ENCODE measurements around the gene PTTG1IP.

PTTG1IP gene

DNA sequence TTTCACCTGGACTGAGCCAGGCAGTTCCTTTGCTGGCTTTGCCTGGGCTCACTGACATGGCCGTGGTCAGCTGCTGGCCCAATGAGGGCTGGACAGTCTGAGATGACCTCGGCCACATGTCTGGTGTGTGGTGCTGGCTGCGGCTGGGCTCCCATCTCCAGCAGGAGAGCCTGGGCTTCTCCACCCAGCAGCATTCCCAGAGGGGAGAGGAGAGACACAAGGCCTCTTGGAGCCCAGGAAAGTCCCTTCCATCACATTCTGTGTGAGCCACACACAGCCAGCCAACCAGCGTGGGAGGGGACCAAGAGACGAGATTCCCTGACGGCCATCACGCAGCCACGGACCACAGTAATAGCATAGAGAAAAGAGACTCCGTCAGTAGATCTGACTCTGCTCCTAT, 34.5 kb downstream of the PTTG1IP start:
- Histone ChIP-seq H3K4me1 (ENCODE audit: control insufficient read depth, low read length) (no peaks in the 10 kb centered on the region), H3K4me2 (ENCODE audit: low read length) (no peak overlapping the region), H3K9me3 (ENCODE audit: control insufficient read depth, insufficient read depth, low read length) (no peaks in the 10 kb centered on the region), H4K20me1 (ENCODE audit: control insufficient read depth, insufficient read depth, low read depth, low read length) (no peaks in the 10 kb centered on the region), H3K27ac (ENCODE audit: low read depth, low read length) (no peak overlapping the region), H3K9me2 (replicated peaks; ENCODE audit: control insufficient read depth, low read length) (no peaks in the 10 kb centered on the region), H3K79me2 (ENCODE audit: control insufficient read depth, low read length) (no peaks in the 10 kb centered on the region), H3K27me3 (ENCODE audit: control insufficient read depth, low read length) (peaks cover 11% of the 10 kb centered on the region), H3K4me3 (ENCODE audit: low read length) (no peak overlapping the region), H3F3A (ENCODE audit: control insufficient read depth, insufficient read depth) (no peaks in the 10 kb centered on the region), H3K36me3 (ENCODE audit: control insufficient read depth, low read length) (no peaks in the 10 kb centered on the region)
- TF ChIP-seq EZH2phosphoT487 (IDR thresholded peaks at IDR 0.05; ENCODE audit: borderline replicate concordance, low read length), result no peak
- TF ChIP-seq, protein P1, sequence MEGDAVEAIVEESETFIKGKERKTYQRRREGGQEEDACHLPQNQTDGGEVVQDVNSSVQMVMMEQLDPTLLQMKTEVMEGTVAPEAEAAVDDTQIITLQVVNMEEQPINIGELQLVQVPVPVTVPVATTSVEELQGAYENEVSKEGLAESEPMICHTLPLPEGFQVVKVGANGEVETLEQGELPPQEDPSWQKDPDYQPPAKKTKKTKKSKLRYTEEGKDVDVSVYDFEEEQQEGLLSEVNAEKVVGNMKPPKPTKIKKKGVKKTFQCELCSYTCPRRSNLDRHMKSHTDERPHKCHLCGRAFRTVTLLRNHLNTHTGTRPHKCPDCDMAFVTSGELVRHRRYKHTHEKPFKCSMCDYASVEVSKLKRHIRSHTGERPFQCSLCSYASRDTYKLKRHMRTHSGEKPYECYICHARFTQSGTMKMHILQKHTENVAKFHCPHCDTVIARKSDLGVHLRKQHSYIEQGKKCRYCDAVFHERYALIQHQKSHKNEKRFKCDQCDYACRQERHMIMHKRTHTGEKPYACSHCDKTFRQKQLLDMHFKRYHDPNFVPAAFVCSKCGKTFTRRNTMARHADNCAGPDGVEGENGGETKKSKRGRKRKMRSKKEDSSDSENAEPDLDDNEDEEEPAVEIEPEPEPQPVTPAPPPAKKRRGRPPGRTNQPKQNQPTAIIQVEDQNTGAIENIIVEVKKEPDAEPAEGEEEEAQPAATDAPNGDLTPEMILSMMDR (IDR thresholded peaks at IDR 0.05; ENCODE audit: low read depth, low read length, poor library complexity, severe bottlenecking), result no peak

DNA sequence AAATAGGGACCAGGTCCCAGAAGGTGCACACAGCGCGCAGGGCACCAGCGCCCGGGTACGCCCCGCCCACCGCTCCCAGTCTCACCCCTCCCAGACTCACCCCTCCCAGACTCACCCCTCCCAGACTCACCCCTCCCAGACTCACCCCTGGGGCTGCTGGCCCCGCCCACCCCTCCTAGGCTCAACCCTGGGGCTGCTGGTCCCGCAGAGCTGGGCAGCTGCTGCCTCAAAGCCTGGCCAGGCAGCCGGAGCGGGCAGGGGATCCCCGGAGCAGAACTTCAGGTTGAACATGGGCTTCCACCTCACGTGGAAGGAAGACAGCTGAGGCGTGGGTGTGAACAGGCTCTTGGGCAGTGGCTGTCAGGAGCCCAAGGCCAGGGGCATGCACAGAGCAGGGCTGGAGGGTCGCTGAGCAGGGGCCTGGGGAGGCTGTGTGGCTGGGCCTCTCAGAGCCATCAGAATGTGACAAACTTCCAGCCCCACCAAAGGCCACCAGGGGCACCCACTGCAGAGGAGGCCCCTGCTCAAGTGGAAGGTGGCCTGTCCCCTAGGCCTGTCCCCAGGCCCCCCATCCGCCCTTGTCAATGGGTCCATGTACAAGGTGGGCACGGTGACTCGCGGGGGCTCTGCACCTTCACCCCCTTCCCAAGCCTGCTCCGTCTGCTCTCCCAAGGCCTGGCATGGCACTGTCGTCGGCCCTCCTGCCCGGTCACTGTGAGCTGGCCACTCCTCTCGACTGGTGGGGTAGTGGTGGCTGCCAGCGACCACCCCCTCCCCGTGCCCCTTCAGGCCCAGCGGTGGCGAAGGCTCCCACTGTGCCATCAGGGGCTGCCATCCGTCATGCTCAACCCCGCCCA, 35.2 kb downstream of the PTTG1IP start:
- H3K4me2 ChIP-seq (ENCODE audit: low read length), result no peak overlapping the region
- H4K20me1 ChIP-seq (ENCODE audit: control insufficient read depth, insufficient read depth, low read depth, low read length), result no peaks in the 10 kb centered on the region
- H3K79me2 ChIP-seq (ENCODE audit: control insufficient read depth, low read length), result no peaks in the 10 kb centered on the region
- H3K4me3 ChIP-seq (ENCODE audit: low read length), result no peak overlapping the region
- no peaks in the 10 kb centered on the region for H3K9me2 ChIP-seq (replicated peaks; ENCODE audit: control insufficient read depth, low read length)
- H3K9me3 ChIP-seq (ENCODE audit: control insufficient read depth, insufficient read depth, low read length), result no peaks in the 10 kb centered on the region
- H3K36me3 ChIP-seq (ENCODE audit: control insufficient read depth, low read length), result no peaks in the 10 kb centered on the region
- no peaks in the 10 kb centered on the region for H3K4me1 ChIP-seq (ENCODE audit: control insufficient read depth, low read length)
- H3K27ac ChIP-seq (ENCODE audit: low read depth, low read length), result no peak overlapping the region
- no peak for TF ChIP-seq EZH2phosphoT487 (IDR thresholded peaks at IDR 0.05; ENCODE audit: borderline replicate concordance, low read length)
- TF ChIP-seq, protein P1 (IDR thresholded peaks at IDR 0.05; ENCODE audit: low read depth, low read length, poor library complexity, severe bottlenecking), result no peak
- no peaks in the 10 kb centered on the region for H3F3A ChIP-seq (ENCODE audit: control insufficient read depth, insufficient read depth)
- H3K27me3 ChIP-seq (ENCODE audit: control insufficient read depth, low read length), result peaks cover 11% of the 10 kb centered on the region

GRCh38 chr21:44837537-44837936, 36.0 kb downstream of the PTTG1IP start:
- Histone ChIP-seq H4K20me1 (ENCODE audit: control insufficient read depth, insufficient read depth, low read depth, low read length) (no peaks in the 10 kb centered on the region), H3F3A (ENCODE audit: control insufficient read depth, insufficient read depth) (no peaks in the 10 kb centered on the region), H3K9me3 (ENCODE audit: control insufficient read depth, insufficient read depth, low read length) (no peaks in the 10 kb centered on the region)

More at GRCh38 chr21:44837537-44837936, 36.0 kb downstream of the PTTG1IP start:
- TF ChIP-seq, protein P1 (IDR thresholded peaks at IDR 0.05; ENCODE audit: low read depth, low read length, poor library complexity, severe bottlenecking), result no peak
- TF ChIP-seq EZH2phosphoT487 (IDR thresholded peaks at IDR 0.05; ENCODE audit: borderline replicate concordance, low read length), result no peak
- H3K36me3 ChIP-seq (ENCODE audit: control insufficient read depth, low read length), result no peaks in the 10 kb centered on the region
- H3K4me3 ChIP-seq (ENCODE audit: low read length), result no peak overlapping the region
- H3K4me2 ChIP-seq (ENCODE audit: low read length), result no peak overlapping the region
- H3K4me1 ChIP-seq (ENCODE audit: control insufficient read depth, low read length), result no peaks in the 10 kb centered on the region
- H3K27ac ChIP-seq (ENCODE audit: low read depth, low read length), result no peak overlapping the region
- no peaks in the 10 kb centered on the region for H3K9me2 ChIP-seq (replicated peaks; ENCODE audit: control insufficient read depth, low read length)
- H3K79me2 ChIP-seq (ENCODE audit: control insufficient read depth, low read length), result no peaks in the 10 kb centered on the region
- peaks cover 11% of the 10 kb centered on the region for H3K27me3 ChIP-seq (ENCODE audit: control insufficient read depth, low read length)
